GM12878 (cell line): ENCODE results near the gene NT5C2. TPM values are rescaled to one million over a fixed set of nuclear protein-coding genes. Genes with fewer than 3 reads are reported as not detected.

Experiments used
- ATAC-seq: fragments of 200-7000 bp; cut with Tn5 transposase; 3 replicates; pipeline ENCODE4 v1.9.1; 2020; ENCODE audit warnings: mild to moderate bottlenecking, moderate library complexity
- BruUV-seq: library from RNA; stranded (reverse); fragments of 400-500 nt; replicated peaks from 2 replicates; lab custom pipeline; 2021; lab: Mats Ljungman, UMichigan
- CTCF ChIA-PET: fragments of 300-600 bp; sonication (Branson Sonifier 250); formaldehyde crosslinking; extraction: SDS; loops from one replicate; lab custom pipeline; 2021; ENCODE audit warnings: inconsistent platforms; lab: Yijun Ruan, JAX
- POLR2A ChIA-PET: fragments of 350-600 bp; formaldehyde crosslinking; extraction: SDS; loops from one replicate; lab custom pipeline; 2021; ENCODE audit warnings: inconsistent platforms; lab: Charles Lee
- RAD21 ChIA-PET: fragments of 300-600 bp; sonication (Branson Sonifier 250); formaldehyde crosslinking; loops from one replicate; lab custom pipeline; 2023; ENCODE audit warnings: antibody characterized with exemption; ENCODE audit not compliant: unreplicated experiment; lab: Charles Lee
- SMC1A ChIA-PET: fragments of 300-600 bp; sonication (Branson Sonifier 250); formaldehyde crosslinking; loops from one replicate; lab custom pipeline; 2023; ENCODE audit not compliant: unreplicated experiment, uncharacterized antibody; lab: Charles Lee
- DNase-seq: peaks from one replicate; pipeline ENCODE4 v3.0.0-alpha.2; 2011; ENCODE audit warnings: low read depth, low spot score
- FAIRE-seq: peaks from 3 replicates; lab custom pipeline; 2011; peaks lifted over from hg19 to GRCh38; lab: Jason Lieb, UNC
- H2AFZ ChIP-seq: 2 replicates; pipeline ENCODE4 v1.6.0; 2011; ENCODE audit warnings: low read depth, low read length, control low read depth; ENCODE audit not compliant: control insufficient read depth
- H3K27ac ChIP-seq: 2 replicates; pipeline ENCODE4 v1.5.1; 2011; ENCODE audit warnings: control low read depth; ENCODE audit not compliant: control insufficient read depth, insufficient read depth
- H3K27me3 ChIP-seq, 2 experiments: replicated peaks in 1 of 2; 2 replicates each; pipeline versions ENCODE4 v1.6.0 to v1.6.1; 2011; ENCODE audit warnings: low read length in 1 of 2; ENCODE audit not compliant: control insufficient read depth in 2 of 2, insufficient read depth in 2 of 2
- H3K36me3 ChIP-seq, 2 experiments: 2 replicates each; pipeline ENCODE4 v1.5.1; 2011; ENCODE audit warnings: low read length in 1 of 2; ENCODE audit not compliant: control insufficient read depth in 2 of 2, insufficient read depth in 2 of 2
- H3K4me1 ChIP-seq: 2 replicates; pipeline ENCODE4 v1.6.1; 2011; ENCODE audit warnings: mild to moderate bottlenecking, low read length, moderate library complexity, mixed read lengths; ENCODE audit not compliant: control insufficient read depth, insufficient read depth
- H3K4me2 ChIP-seq: 2 replicates; pipeline ENCODE4 v1.6.0; 2011; ENCODE audit warnings: control low read depth; ENCODE audit not compliant: control insufficient read depth, insufficient read depth
- H3K4me3 ChIP-seq: fragments of 200-600 bp; sonication (generic); 2 replicates; pipeline ENCODE4 v1.5.1; 2016
- H3K79me2 ChIP-seq: 2 replicates; pipeline ENCODE4 v1.6.0; 2011; ENCODE audit warnings: low read length; ENCODE audit not compliant: control insufficient read depth, insufficient read depth
- H3K9ac ChIP-seq: 2 replicates; pipeline ENCODE4 v1.8.0; 2011; ENCODE audit warnings: low read length, control low read depth, mixed read lengths; ENCODE audit not compliant: control insufficient read depth, insufficient read depth
- H3K9me3 ChIP-seq: replicated peaks from 3 replicates; pipeline ENCODE4 v1.5.1; 2011; ENCODE audit warnings: mild to moderate bottlenecking, low read length; ENCODE audit not compliant: control insufficient read depth, insufficient read depth
- H4K20me1 ChIP-seq: 2 replicates; pipeline ENCODE4 v1.6.0; 2011; ENCODE audit not compliant: control insufficient read depth, insufficient read depth
- CTCF ChIP-seq, 3 experiments: IDR thresholded peaks in 2 of 3; conservative IDR thresholded peaks in 1 of 3; 2 replicates each; pipeline ENCODE4 v1.5.1; 2011; ENCODE audit warnings: low read depth in 3 of 3, low read length in 3 of 3, mild to moderate bottlenecking in 3 of 3, control low read depth in 2 of 3, moderate library complexity in 2 of 3, inconsistent platforms in 1 of 3, mixed read lengths in 1 of 3; ENCODE audit not compliant: control insufficient read depth in 2 of 3, insufficient read depth in 1 of 3; ENCODE audit errors: extremely low read depth in 1 of 3
- FOS ChIP-seq: IDR thresholded peaks from 3 replicates; pipeline ENCODE4 v1.6.1; 2011; ENCODE audit warnings: borderline replicate concordance; ENCODE audit not compliant: insufficient read length; ENCODE audit errors: extremely low read depth
- JUNB ChIP-seq: IDR thresholded peaks from 2 replicates; pipeline ENCODE4 v1.6.1; 2016; ENCODE audit warnings: antibody characterized with exemption, mild to moderate bottlenecking
- MYB ChIP-seq: fragments of 150-350 bp; IDR thresholded peaks from 2 replicates; pipeline ENCODE4 v1.6.1; 2014; ENCODE audit warnings: mild to moderate bottlenecking, low read depth, low read length, borderline replicate concordance
- NR2C2 ChIP-seq: IDR thresholded peaks from 2 replicates; pipeline ENCODE4 v1.6.1; 2011; ENCODE audit warnings: borderline replicate concordance, low read depth; ENCODE audit not compliant: control insufficient read depth, insufficient read length
- RB1 ChIP-seq: fragments of 450-650 bp; formaldehyde crosslinking; IDR thresholded peaks from 2 replicates; pipeline ENCODE4 v1.6.1; 2017; ENCODE audit warnings: mild to moderate bottlenecking, borderline replicate concordance
- SMAD5 ChIP-seq: IDR thresholded peaks from 2 replicates; pipeline ENCODE4 v1.6.1; 2016; ENCODE audit warnings: antibody characterized with exemption, low read depth
- ZBTB4 ChIP-seq: fragments of 450-650 bp; formaldehyde crosslinking; IDR thresholded peaks from 2 replicates; pipeline ENCODE4 v1.4.0; 2022; ENCODE audit warnings: mild to moderate bottlenecking, moderate library complexity
- in situ Hi-C: fragments of 300-500 bp; cut with MboI; formaldehyde crosslinking; loops from 9 replicates; pipeline ENCODE4 v1.14.3; 2018; ENCODE audit warnings: mixed read lengths
- intact Hi-C: fragments of 100-400 bp; cut with micrococcal nuclease; formaldehyde crosslinking; loops from one replicate; pipeline ENCODE4 v1.14.2; 2022; ENCODE audit not compliant: unreplicated experiment
- polyA plus RNA-seq, 11 experiments: library from polyadenylated mRNA; depleted of rRNA in 4 of 11; unstranded in 6 of 11; stranded (reverse) in 5 of 11; fragments of >200 nt; fragmentation: Nextera tagmentation in 4 of 11; fragmentation: Illumina TruSeq in 1 of 11; extraction: Ambion mirVana in 4 of 11; extraction: Trizol in 1 of 11; gene quantifications; 1 replicate in 1 of 11; 2 replicates in 10 of 11; pipeline versions ENCODE4 v1.2.1 to v1.2.3, GENCODE V29; 2011 to 2016; ENCODE audit warnings: inconsistent platforms in 2 of 11, missing spikeins in 2 of 11, low read depth in 1 of 11
- total RNA-seq, 4 experiments: library from RNA; depleted of rRNA in 3 of 4; stranded (reverse); fragments of >200 nt in 3 of 4; fragmentation: Illumina TruSeq in 1 of 4; extraction: Trizol in 1 of 4; gene quantifications; 2 replicates each; pipeline versions ENCODE4 v1.2.1 to v1.2.3, GENCODE V29; 2013 to 2021

Gene NT5C2
- total and polyA plus RNA-seq, 10 of the 15 experiments (the other 5 are each of a cell fraction or from before 2014, with no cell fraction given) = 15.8 to 70.1 (median 56.0) TPM

DNA sequence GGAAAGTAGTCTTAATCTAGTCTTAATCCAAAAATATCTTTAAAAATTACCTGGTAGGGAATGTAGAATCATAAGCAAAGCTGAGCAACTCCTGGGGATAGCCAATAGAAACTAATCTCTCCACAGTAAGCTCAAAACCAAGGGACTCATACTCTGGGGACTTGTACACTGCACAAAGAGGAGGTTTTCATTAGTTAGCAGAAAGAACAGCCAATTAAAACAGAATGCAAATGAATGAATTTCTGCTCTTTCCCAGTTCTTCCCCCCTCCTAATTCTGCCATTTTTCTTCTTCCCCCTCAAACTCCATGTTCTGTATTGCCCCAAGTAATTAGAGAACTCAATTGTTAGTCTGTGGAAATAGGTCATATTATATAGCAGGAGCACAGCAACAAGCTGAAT is 86.5 kb downstream of the NT5C2 start:
- ChIA-PET SMC1A (interaction anchor here (0.7 to 1.9 kb wide), 7 partner anchors 8 to 137 kb away, joined by 3 to 6 read pairs (median 3); no protein-coding TSS in a partner anchor), CTCF (interaction anchor here (0.7 to 2.4 kb wide), 6 partner anchors 32 to 206 kb away, joined by 3 to 6 read pairs (median 4); partner anchors contain the start of gene CNNM2)
- DNase-seq = no peak
- intact Hi-C loops = no loop called here
- peaks cover 10% of the 10 kb centered on the region for H3K79me2 ChIP-seq
- TF ChIP-seq CTCF (IDR thresholded peaks at IDR 0.05 in 2 of 3, conservative IDR thresholded peaks at IDR 0.05 in 1 of 3; ENCODE audit: control insufficient read depth in 2 of 3, extremely low read depth in 1 of 3, insufficient read depth in 1 of 3, low read depth in 3 of 3, low read length in 3 of 3) (no peak), JUNB (no peak), ZBTB4 (CRISPR knock-in tag) (no peak), MYB (no peak), SMAD5 (no peak), FOS (no peak), NR2C2 (no peak), RB1 (no peak)
- TF ChIP-seq, all 136 proteins: peak for 0
- BruUV-seq = no TSS peak
- Histone ChIP-seq H3K36me3 (peaks cover 5 to 11% of the 10 kb centered on the region in 2 experiments), H4K20me1 (no peaks in the 10 kb centered on the region), H3K27me3 (no peaks in the 10 kb centered on the region), H3K4me1 (peaks cover 16% of the 10 kb centered on the region), H3K9ac (no peak overlapping the region), H3K4me3 (no peak overlapping the region), H3K4me2 (no peak overlapping the region), H2AFZ (no peak overlapping the region), H3K27ac (no peak overlapping the region), H3K9me3 (no peaks in the 10 kb centered on the region; the same call in 2 of the 3 replicates)
- RAD21 ChIA-PET = interaction anchor here (0.7 to 1.2 kb wide), 2 partner anchors 11 to 86 kb away, joined by 3 to 5 read pairs; partner anchors contain the start of gene NT5C2
- POLR2A ChIA-PET = interaction anchor here (0.8 kb wide), 1 partner anchor 19 kb away, joined by 3 read pairs; no protein-coding TSS in a partner anchor
- FAIRE-seq (no peak), ATAC-seq (no peak)
- in situ Hi-C loops = no loop called here
